Loucy (cell line): ENCODE results near the gene S100A6.
A peak's percentile ranks its signal among the peaks of the same experiment; 100 is the strongest.

ENCODE experiments used
- H2AFZ ChIP-seq: fragments of 200-600 bp; sonication (generic); 2 replicates; pipeline ENCODE4 v1.6.0; 2016; ENCODE audit warnings: antibody characterized with exemption, mild to moderate bottlenecking, low read length, moderate library complexity
- H3F3A ChIP-seq: fragments of 200-600 bp; 2 replicates; pipeline ENCODE4 v1.6.0; 2016; ENCODE audit warnings: antibody characterized with exemption, low read depth, mild to moderate bottlenecking
- H3K27me3 ChIP-seq: fragments of 200-600 bp; sonication (generic); 2 replicates; pipeline ENCODE4 v1.6.1; 2014; ENCODE audit warnings: low read length, mild to moderate bottlenecking; ENCODE audit not compliant: insufficient read depth, poor library complexity, severe bottlenecking
- H3K36me3 ChIP-seq: fragments of 200-600 bp; sonication (generic); 2 replicates; pipeline ENCODE4 v1.6.1; 2016; ENCODE audit warnings: low read length; ENCODE audit not compliant: insufficient read depth
- H3K4me1 ChIP-seq: fragments of 200-600 bp; sonication (generic); 2 replicates; pipeline ENCODE4 v1.5.1; 2014; ENCODE audit warnings: low read length, mild to moderate bottlenecking; ENCODE audit not compliant: insufficient read depth, poor library complexity, severe bottlenecking
- H3K4me2 ChIP-seq: fragments of 200-600 bp; sonication (generic); 2 replicates; pipeline ENCODE4 v1.6.0; 2014; ENCODE audit warnings: antibody characterized with exemption, low read length, low read depth, mild to moderate bottlenecking; ENCODE audit not compliant: poor library complexity, severe bottlenecking
- H3K4me3 ChIP-seq: fragments of 200-600 bp; sonication (generic); 2 replicates; pipeline ENCODE4 v1.5.1; 2014; ENCODE audit warnings: low read length, mild to moderate bottlenecking, mixed read lengths; ENCODE audit not compliant: poor library complexity, severe bottlenecking
- H3K79me2 ChIP-seq: fragments of 200-600 bp; sonication (generic); 2 replicates; pipeline ENCODE4 v1.6.1; 2014; ENCODE audit warnings: low read length; ENCODE audit not compliant: insufficient read depth
- H3K9ac ChIP-seq: fragments of 200-600 bp; sonication (generic); 2 replicates; pipeline ENCODE4 v1.6.0; 2014; ENCODE audit warnings: mild to moderate bottlenecking, low read depth, low read length, moderate library complexity; ENCODE audit not compliant: poor library complexity, severe bottlenecking
- H3K9me2 ChIP-seq: fragments of 200-600 bp; sonication (generic); replicated peaks from 2 replicates; pipeline ENCODE4 v1.6.1; 2016; ENCODE audit warnings: low read depth, low read length, mixed read lengths
- H3K9me3 ChIP-seq: fragments of 200-600 bp; sonication (generic); 2 replicates; pipeline ENCODE4 v1.6.1; 2014; ENCODE audit warnings: mild to moderate bottlenecking, antibody characterized with exemption, low read length, low read depth; ENCODE audit not compliant: insufficient read depth
- H4K20me1 ChIP-seq: fragments of 200-600 bp; sonication (generic); 2 replicates; pipeline ENCODE4 v1.6.0; 2014; ENCODE audit warnings: antibody characterized with exemption, low read length, mild to moderate bottlenecking; ENCODE audit not compliant: insufficient read depth, poor library complexity, severe bottlenecking
- EZH2phosphoT487 ChIP-seq: fragments of 200-600 bp; IDR thresholded peaks from 2 replicates; pipeline ENCODE4 v1.6.1; 2018; ENCODE audit warnings: antibody characterized with exemption, mild to moderate bottlenecking, moderate library complexity, borderline replicate concordance
- TF ChIP-seq, protein P1 (sequence below): fragments of 200-600 bp; sonication (generic); conservative IDR thresholded peaks from 2 replicates; pipeline ENCODE4 v1.5.1; 2014; ENCODE audit warnings: mild to moderate bottlenecking, antibody characterized with exemption, low read length

S100A6 gene

DNA sequence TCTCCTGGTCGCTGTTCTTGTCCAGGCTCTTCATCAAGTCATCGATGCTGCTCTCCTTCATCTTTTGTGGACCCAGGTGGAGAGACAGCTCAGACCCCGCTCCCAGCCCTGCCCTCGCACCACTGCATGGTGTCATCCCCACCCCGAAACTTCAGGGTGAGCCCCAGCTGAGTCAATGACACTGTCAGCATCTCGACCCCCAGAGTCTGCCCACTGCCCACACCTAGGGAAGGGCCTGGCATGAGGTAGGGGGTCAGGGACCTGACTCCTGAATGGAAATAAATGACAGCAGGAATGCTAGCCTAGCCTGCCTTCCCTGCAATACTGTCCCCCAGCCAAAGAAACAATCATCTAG is 1.6 kb upstream of the S100A6 start:
- Histone ChIP-seq H3K4me1 (peaks cover 77% of the 10 kb centered on the region), H3K36me3 (no peaks in the 10 kb centered on the region), H3F3A (peaks cover 13% of the 10 kb centered on the region), H3K4me2 (no peak overlapping the region), H4K20me1 (no peaks in the 10 kb centered on the region), H3K27me3 (no peaks in the 10 kb centered on the region), H3K4me3 (no peak overlapping the region), H3K9me2 (no peaks in the 10 kb centered on the region), H3K9ac (no peak overlapping the region), H3K79me2 (peaks cover 37% of the 10 kb centered on the region), H2AFZ (no peak overlapping the region), H3K9me3 (no peaks in the 10 kb centered on the region)
- TF ChIP-seq, protein P1, sequence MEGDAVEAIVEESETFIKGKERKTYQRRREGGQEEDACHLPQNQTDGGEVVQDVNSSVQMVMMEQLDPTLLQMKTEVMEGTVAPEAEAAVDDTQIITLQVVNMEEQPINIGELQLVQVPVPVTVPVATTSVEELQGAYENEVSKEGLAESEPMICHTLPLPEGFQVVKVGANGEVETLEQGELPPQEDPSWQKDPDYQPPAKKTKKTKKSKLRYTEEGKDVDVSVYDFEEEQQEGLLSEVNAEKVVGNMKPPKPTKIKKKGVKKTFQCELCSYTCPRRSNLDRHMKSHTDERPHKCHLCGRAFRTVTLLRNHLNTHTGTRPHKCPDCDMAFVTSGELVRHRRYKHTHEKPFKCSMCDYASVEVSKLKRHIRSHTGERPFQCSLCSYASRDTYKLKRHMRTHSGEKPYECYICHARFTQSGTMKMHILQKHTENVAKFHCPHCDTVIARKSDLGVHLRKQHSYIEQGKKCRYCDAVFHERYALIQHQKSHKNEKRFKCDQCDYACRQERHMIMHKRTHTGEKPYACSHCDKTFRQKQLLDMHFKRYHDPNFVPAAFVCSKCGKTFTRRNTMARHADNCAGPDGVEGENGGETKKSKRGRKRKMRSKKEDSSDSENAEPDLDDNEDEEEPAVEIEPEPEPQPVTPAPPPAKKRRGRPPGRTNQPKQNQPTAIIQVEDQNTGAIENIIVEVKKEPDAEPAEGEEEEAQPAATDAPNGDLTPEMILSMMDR = no peak
- no peak for TF ChIP-seq EZH2phosphoT487

DNA sequence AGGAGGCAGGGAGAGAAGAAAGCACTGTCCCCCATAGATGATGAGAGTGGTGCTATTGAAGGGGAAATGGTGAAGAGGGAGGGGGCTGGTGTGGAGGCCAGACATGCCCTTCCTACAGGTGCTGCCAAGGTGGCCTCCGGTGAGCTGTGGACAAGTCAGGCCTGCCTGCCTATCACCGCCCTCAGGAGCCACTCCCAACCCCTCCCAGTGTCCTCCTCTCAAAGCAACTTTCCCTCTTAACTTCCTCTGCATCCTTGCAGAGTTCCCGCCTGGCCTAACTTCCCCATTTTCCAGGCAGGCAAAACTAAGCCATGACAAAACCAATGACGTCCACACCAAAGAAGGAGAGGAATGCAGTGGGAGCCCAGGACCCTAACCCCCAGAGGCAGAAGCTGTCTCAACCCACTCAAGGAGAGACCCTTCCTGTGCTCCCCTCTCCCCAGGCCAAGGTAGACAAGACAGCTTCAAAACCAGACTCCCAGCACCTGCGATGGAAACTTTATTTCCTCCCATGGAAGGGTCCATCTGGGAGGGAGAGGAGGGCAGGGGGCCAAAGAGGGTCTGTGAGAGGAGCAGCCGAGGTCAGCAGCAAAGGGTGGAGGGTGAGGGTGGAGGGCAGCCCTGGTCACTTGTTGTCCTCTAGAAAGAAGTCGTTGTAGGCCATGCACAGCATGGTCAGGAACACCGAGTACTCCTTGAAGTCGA is 1.0 kb upstream of the S100A6 start:
- Histone ChIP-seq H3K4me3 (peak overlapping the region; percentile 89), H3K79me2 (peaks cover 37% of the 10 kb centered on the region), H3F3A (peaks cover 16% of the 10 kb centered on the region), H2AFZ (no peak overlapping the region), H3K9me2 (no peaks in the 10 kb centered on the region), H3K9ac (peak overlapping the region; percentile 94), H3K27me3 (no peaks in the 10 kb centered on the region), H3K36me3 (no peaks in the 10 kb centered on the region), H4K20me1 (no peaks in the 10 kb centered on the region), H3K9me3 (no peaks in the 10 kb centered on the region), H3K4me2 (peak overlapping the region; percentile 81), H3K4me1 (peaks cover 77% of the 10 kb centered on the region)
- TF ChIP-seq EZH2phosphoT487 = no peak
- TF ChIP-seq, protein P1 = no peak

DNA sequence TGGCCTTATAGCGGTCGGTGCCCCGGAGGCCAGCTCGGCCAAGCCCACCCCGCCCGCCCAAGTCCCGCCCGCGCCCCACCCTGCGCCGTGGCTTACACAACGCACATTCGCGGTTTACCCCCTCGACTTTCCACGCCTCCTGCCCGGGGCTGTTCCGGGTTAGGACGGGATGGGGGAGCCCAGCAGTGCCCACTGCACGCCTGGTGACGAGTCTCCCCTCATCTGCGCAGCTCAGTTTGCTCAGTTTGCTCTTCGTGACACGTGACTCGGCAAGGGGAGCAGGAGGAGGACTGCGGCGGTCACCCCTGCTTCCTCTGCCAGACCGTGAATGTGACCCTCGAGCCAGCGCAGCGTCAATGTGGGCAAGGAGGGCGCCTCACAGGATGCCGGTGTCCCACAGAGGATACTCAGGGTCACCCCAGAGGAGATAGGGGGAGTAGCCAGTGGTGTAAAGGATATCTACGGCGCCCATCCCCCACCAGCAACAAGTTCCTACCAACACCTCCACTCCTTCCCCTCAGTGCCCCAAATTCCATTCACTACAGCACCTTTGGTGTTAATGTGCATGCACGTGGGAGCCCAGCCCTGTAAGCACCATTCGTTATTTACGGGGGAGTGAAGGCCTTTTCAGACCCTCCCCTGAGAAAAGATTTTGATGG is 350 bp upstream of the S100A6 start:
- Histone ChIP-seq H3K4me3 (peak overlapping the region; percentile 89), H3K9me3 (no peaks in the 10 kb centered on the region), H3F3A (peaks cover 17% of the 10 kb centered on the region), H3K4me2 (peak overlapping the region; percentile 94), H3K9me2 (no peaks in the 10 kb centered on the region), H3K79me2 (peaks cover 37% of the 10 kb centered on the region), H3K27me3 (no peaks in the 10 kb centered on the region), H3K4me1 (peaks cover 77% of the 10 kb centered on the region), H3K9ac (peak overlapping the region; percentile 94), H2AFZ (peak overlapping the region; percentile 69), H4K20me1 (no peaks in the 10 kb centered on the region), H3K36me3 (no peaks in the 10 kb centered on the region)
- no peak for TF ChIP-seq EZH2phosphoT487
- TF ChIP-seq, protein P1 = no peak
